Posterior vena cava (tissue), 2 donors: Measurements from ENCODE around the gene RNPEPL1. TPM values are rescaled to one million over a fixed set of nuclear protein-coding genes. Genes with fewer than 3 reads are reported as not detected.

Experiments used
- DNase-seq: peaks from one replicate; pipeline ENCODE4 v3.0.0-alpha.2; 2020; ENCODE audit warnings: low spot score
- intact Hi-C, 2 donors: fragments of 100-400 bp; cut with DNase I; formaldehyde crosslinking; loops; one replicate each; pipeline versions ENCODE4 v1.14.1 to v1.14.2; 2022 to 2023
- total RNA-seq, 2 donors: library from RNA; stranded (reverse); fragmentation: NEBNext Ultra II Directional; extraction: Animal tissue kit (Norgen Biotek cat#: 25700); gene quantifications; one replicate each; pipeline ENCODE4 v1.2.1, GENCODE V29; 2021
- donor health status: DM: yes; HTN: yes; CAD: no.
- donor health status: DM: yes; HTN: yes; CAD: no.

Gene RNPEPL1
- total RNA-seq, 2 donors from 2014 or later: 47.1 to 49.3 TPM

GRCh38 chr2:240629619-240629967, 61.3 kb downstream of the RNPEPL1 start:
- intact Hi-C loops: no loop called here

GRCh38 chr2:240629968-240630770, 61.9 kb downstream of the RNPEPL1 start:
- intact Hi-C loops: loop anchor here in 1 of 2 donors (2.0 kb wide), 1 partner anchor 569 kb away; no protein-coding TSS in a partner anchor

More at GRCh38 chr2:240629619-240629967, 61.3 kb downstream of the RNPEPL1 start:
- DNase-seq: no peak

More at GRCh38 chr2:240629968-240630770, 61.9 kb downstream of the RNPEPL1 start:
- peak; percentile 78 for DNase-seq

Other genes with a start within 250 kb of the RNPEPL1 start
- gene GPC1, start 132.8 kb upstream of the RNPEPL1 start, total RNA-seq: 10 to 100 TPM; 69.5 to 83.1 TPM
- 10 to 100 TPM in 1 of 2 donors, 1 to 10 TPM in 1; 7.1 to 12.9 TPM for gene ANKMY1, start 10.5 kb upstream of the RNPEPL1 start, total RNA-seq
- 1 to 10 TPM; 2.0 to 2.3 TPM for gene DUSP28, start 8.1 kb upstream of the RNPEPL1 start, total RNA-seq
- gene CAPN10, start 18.2 kb downstream of the RNPEPL1 start, total RNA-seq: 10 to 100 TPM; 18.6 to 22.6 TPM
- gene GPR35, start 57.0 kb downstream of the RNPEPL1 start, total RNA-seq: 1 to 10 TPM; 1.2 to 1.8 TPM
- under 1 TPM in 1 of 2 donors, not detected in 1; 0.19 TPM for gene AQP12B, start 114.4 kb downstream of the RNPEPL1 start, total RNA-seq
- gene AQP12A, start 123.4 kb downstream of the RNPEPL1 start, total RNA-seq: not detected